Measurements from ENCODE around the gene SPTBN1. TPM values are rescaled to one million over a fixed set of nuclear protein-coding genes. Genes with fewer than 3 reads are reported as not detected.

The SPTBN1 gene
- total and polyA plus RNA-seq, 9 of the 15 experiments (the other 6 are each of a cell fraction or from before 2014, with no cell fraction given) = 8.9 to 66.8 (median 31.4) TPM

- TF ChIP-seq, protein P1, sequence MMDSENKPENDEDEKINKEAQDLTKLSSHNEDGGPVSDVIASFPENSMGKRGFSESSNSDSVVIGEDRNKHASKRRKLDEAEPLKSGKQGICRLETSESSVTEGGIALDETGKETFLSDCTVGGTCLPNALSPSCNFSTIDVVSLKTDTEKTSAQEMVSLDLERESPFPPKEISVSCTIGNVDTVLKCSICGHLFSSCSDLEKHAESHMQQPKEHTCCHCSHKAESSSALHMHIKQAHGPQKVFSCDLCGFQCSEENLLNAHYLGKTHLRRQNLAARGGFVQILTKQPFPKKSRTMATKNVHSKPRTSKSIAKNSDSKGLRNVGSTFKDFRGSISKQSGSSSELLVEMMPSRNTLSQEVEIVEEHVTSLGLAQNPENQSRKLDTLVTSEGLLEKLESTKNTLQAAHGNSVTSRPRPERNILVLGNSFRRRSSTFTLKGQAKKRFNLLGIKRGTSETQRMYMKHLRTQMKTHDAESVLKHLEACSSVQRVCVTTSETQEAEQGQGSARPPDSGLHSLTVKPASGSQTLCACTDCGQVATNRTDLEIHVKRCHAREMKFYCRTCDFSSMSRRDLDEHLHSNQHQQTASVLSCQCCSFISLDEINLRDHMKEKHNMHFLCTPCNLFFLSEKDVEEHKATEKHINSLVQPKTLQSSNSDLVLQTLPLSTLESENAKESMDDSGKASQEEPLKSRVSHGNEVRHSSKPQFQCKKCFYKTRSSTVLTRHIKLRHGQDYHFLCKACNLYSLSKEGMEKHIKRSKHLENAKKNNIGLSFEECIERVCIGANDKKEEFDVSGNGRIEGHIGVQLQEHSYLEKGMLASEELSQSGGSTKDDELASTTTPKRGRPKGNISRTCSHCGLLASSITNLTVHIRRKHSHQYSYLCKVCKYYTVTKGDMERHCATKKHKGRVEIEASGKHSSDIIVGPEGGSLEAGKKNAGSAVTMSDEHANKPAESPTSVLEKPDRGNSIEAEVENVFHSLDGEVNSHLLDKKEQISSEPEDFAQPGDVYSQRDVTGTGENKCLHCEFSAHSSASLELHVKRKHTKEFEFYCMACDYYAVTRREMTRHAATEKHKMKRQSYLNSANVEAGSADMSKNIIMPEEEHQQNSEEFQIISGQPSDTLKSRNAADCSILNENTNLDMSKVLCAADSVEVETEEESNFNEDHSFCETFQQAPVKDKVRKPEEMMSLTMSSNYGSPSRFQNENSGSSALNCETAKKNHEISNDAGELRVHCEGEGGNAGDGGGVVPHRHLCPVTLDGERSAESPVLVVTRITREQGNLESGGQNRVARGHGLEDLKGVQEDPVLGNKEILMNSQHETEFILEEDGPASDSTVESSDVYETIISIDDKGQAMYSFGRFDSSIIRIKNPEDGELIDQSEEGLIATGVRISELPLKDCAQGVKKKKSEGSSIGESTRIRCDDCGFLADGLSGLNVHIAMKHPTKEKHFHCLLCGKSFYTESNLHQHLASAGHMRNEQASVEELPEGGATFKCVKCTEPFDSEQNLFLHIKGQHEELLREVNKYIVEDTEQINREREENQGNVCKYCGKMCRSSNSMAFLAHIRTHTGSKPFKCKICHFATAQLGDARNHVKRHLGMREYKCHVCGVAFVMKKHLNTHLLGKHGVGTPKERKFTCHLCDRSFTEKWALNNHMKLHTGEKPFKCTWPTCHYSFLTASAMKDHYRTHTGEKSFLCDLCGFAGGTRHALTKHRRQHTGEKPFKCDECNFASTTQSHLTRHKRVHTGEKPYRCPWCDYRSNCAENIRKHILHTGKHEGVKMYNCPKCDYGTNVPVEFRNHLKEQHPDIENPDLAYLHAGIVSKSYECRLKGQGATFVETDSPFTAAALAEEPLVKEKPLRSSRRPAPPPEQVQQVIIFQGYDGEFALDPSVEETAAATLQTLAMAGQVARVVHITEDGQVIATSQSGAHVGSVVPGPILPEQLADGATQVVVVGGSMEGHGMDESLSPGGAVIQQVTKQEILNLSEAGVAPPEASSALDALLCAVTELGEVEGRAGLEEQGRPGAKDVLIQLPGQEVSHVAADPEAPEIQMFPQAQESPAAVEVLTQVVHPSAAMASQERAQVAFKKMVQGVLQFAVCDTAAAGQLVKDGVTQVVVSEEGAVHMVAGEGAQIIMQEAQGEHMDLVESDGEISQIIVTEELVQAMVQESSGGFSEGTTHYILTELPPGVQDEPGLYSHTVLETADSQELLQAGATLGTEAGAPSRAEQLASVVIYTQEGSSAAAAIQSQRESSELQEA (IDR thresholded peaks at IDR 0.05; ENCODE audit: low read depth) = no peak
- TF ChIP-seq PHF8 (IDR thresholded peaks at IDR 0.05; ENCODE audit: borderline replicate concordance, low read length) = peak; percentile 45; the same call in 1 of the 2 replicates
- TF ChIP-seq POLR2B (IDR thresholded peaks at IDR 0.05; ENCODE audit: low read depth, partially characterized antibody) = peak; percentile 55
- no peak for TF ChIP-seq ZNF232 (CRISPR knock-in tag; IDR thresholded peaks at IDR 0.05)
- TF ChIP-seq KLF16 (IDR thresholded peaks at IDR 0.05) = no peak
- TF ChIP-seq ZNF75A (CRISPR knock-in tag; IDR thresholded peaks at IDR 0.05) = no peak
- no peak for TF ChIP-seq ZNF398 (CRISPR knock-in tag; IDR thresholded peaks at IDR 0.05)
- TF ChIP-seq ZNF263 (CRISPR knock-in tag; IDR thresholded peaks at IDR 0.05; ENCODE audit: borderline replicate concordance) = peak; percentile 56; the same call in 1 of the 2 replicates
- TF ChIP-seq ZNF717 (CRISPR knock-in tag; IDR thresholded peaks at IDR 0.05) = no peak
- TF ChIP-seq, protein P2, sequence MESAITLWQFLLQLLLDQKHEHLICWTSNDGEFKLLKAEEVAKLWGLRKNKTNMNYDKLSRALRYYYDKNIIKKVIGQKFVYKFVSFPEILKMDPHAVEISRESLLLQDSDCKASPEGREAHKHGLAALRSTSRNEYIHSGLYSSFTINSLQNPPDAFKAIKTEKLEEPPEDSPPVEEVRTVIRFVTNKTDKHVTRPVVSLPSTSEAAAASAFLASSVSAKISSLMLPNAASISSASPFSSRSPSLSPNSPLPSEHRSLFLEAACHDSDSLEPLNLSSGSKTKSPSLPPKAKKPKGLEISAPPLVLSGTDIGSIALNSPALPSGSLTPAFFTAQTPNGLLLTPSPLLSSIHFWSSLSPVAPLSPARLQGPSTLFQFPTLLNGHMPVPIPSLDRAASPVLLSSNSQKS (CRISPR knock-in tag; IDR thresholded peaks at IDR 0.05) = no peak
- TF ChIP-seq IFI16 (CRISPR knock-in tag; IDR thresholded peaks at IDR 0.05) = no peak
- 0 out of 2 replicates have a peak, but pooled peaks have one; percentile 1 for TF ChIP-seq CREB1 (IDR thresholded peaks at IDR 0.05)
- peak; percentile 35; the same call in 1 of the 2 replicates for TF ChIP-seq CREB1 (CRISPR knock-in tag; IDR thresholded peaks at IDR 0.05)
- no peak for TF ChIP-seq RB1 (IDR thresholded peaks at IDR 0.05; ENCODE audit: low read depth)
- TF ChIP-seq, protein P3, sequence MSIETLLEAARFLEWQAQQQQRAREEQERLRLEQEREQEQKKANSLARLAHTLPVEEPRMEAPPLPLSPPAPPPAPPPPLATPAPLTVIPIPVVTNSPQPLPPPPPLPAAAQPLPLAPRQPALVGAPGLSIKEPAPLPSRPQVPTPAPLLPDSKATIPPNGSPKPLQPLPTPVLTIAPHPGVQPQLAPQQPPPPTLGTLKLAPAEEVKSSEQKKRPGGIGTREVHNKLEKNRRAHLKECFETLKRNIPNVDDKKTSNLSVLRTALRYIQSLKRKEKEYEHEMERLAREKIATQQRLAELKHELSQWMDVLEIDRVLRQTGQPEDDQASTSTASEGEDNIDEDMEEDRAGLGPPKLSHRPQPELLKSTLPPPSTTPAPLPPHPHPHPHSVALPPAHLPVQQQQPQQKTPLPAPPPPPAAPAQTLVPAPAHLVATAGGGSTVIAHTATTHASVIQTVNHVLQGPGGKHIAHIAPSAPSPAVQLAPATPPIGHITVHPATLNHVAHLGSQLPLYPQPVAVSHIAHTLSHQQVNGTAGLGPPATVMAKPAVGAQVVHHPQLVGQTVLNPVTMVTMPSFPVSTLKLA (conservative IDR thresholded peaks at IDR 0.05) = peak; percentile 35 to 69; a peak in 2 of 4 replicates
These were observed 102.3 kb downstream of the SPTBN1 start (continued) for GRCh38 chr2:54558188-54559005.

All from K562 (cell line).